Neural cell (in vitro differentiated cells): ENCODE results near the gene TRMT1L. TPM values are rescaled to one million over a fixed set of nuclear protein-coding genes. Genes with fewer than 3 reads are reported as not detected.
"Not testable (repeated sequence)": the region's sequence is repeated elsewhere in the genome, so short reads cannot be mapped to it uniquely, and the experiment has no call there.

Source experiments
- H2AFZ ChIP-seq: fragments of 200-600, 300-800 bp; sonication (generic), shearing (Covaris generic); 2 replicates; pipeline ENCODE4 v1.6.0; 2014; ENCODE audit warnings: low read depth, mild to moderate bottlenecking, antibody characterized with exemption, low read length, moderate library complexity
- H3F3A ChIP-seq: fragments of 200-600 bp; shearing (Covaris generic); 2 replicates; pipeline ENCODE4 v1.6.1; 2016; ENCODE audit warnings: mild to moderate bottlenecking, moderate library complexity, mixed read lengths, antibody characterized with exemption, low read length; ENCODE audit not compliant: insufficient read depth, poor library complexity, severe bottlenecking
- H3K27ac ChIP-seq: fragments of 200-600, 300-800 bp; sonication (generic), shearing (Covaris generic); 2 replicates; pipeline ENCODE4 v1.5.1; 2014; ENCODE audit warnings: mild to moderate bottlenecking, low read length, moderate library complexity
- H3K27me3 ChIP-seq: fragments of 300-800, 200-600 bp; sonication (generic), shearing (Covaris generic); 2 replicates; pipeline ENCODE4 v1.6.0; 2014; ENCODE audit warnings: mild to moderate bottlenecking, low read depth, low read length, moderate library complexity; ENCODE audit not compliant: insufficient read depth
- H3K36me3 ChIP-seq: fragments of 300-800, 200-600 bp; sonication (generic), shearing (Covaris generic); 2 replicates; pipeline ENCODE4 v1.5.1; 2014; ENCODE audit warnings: mild to moderate bottlenecking, antibody characterized with exemption, low read length, moderate library complexity; ENCODE audit not compliant: insufficient read depth
- H3K4me2 ChIP-seq: fragments of 300-800, 200-600 bp; sonication (generic), shearing (Covaris generic); 2 replicates; pipeline ENCODE4 v1.6.0; 2014; ENCODE audit warnings: mild to moderate bottlenecking, low read length
- H3K4me3 ChIP-seq: fragments of 300-800, 200-600 bp; sonication (generic), shearing (Covaris generic); 2 replicates; pipeline ENCODE4 v1.5.1; 2014; ENCODE audit warnings: mild to moderate bottlenecking, low read length, moderate library complexity
- H3K79me2 ChIP-seq: fragments of 200-600 bp; shearing (Covaris generic); replicated peaks from 2 replicates; pipeline ENCODE4 v1.6.0; 2014; ENCODE audit warnings: mild to moderate bottlenecking, low read length, moderate library complexity; ENCODE audit not compliant: insufficient read depth
- H3K9ac ChIP-seq: fragments of 300-800, 200-600 bp; sonication (generic), shearing (Covaris generic); 2 replicates; pipeline ENCODE4 v1.6.1; 2016; ENCODE audit warnings: mild to moderate bottlenecking, low read length, mixed read lengths
- H3K9me2 ChIP-seq: fragments of 200-600 bp; shearing (Covaris generic); 2 replicates; pipeline ENCODE4 v1.6.1; 2016; ENCODE audit warnings: mild to moderate bottlenecking, low read length, mixed read lengths; ENCODE audit not compliant: insufficient read depth
- H3K9me3 ChIP-seq: fragments of 200-600, 300-800 bp; sonication (generic), shearing (Covaris generic); 2 replicates; pipeline ENCODE4 v1.6.1; 2016; ENCODE audit warnings: mild to moderate bottlenecking, mixed run types, low read length, moderate library complexity, mixed read lengths
- H4K20me1 ChIP-seq: fragments of 200-600 bp; shearing (Covaris generic); 2 replicates; pipeline ENCODE4 v1.6.1; 2016; ENCODE audit warnings: mild to moderate bottlenecking, mixed run types; ENCODE audit not compliant: insufficient read depth
- CTCF ChIP-seq: fragments of 450-650 bp; IDR thresholded peaks from 2 replicates; pipeline ENCODE4 v1.5.1; 2014; ENCODE audit warnings: antibody characterized with exemption, mild to moderate bottlenecking, moderate library complexity; ENCODE audit not compliant: poor library complexity, severe bottlenecking
- EP300 ChIP-seq: fragments of 450-650 bp; conservative IDR thresholded peaks from 2 replicates; pipeline ENCODE4 v1.6.1; 2014; ENCODE audit warnings: antibody characterized with exemption, mild to moderate bottlenecking, moderate library complexity; ENCODE audit not compliant: poor library complexity, severe bottlenecking
- EZH2 ChIP-seq: fragments of 200-600, 300-800 bp; shearing (Covaris generic), sonication (generic); IDR thresholded peaks from 2 replicates; pipeline ENCODE4 v1.6.1; 2014; ENCODE audit warnings: antibody characterized with exemption, low read length, borderline replicate concordance, mild to moderate bottlenecking; ENCODE audit not compliant: insufficient read depth, poor library complexity, severe bottlenecking
- MXI1 ChIP-seq: fragments of 450-650 bp; conservative IDR thresholded peaks from 2 replicates; pipeline ENCODE4 v1.6.1; 2014; ENCODE audit warnings: antibody characterized with exemption, mild to moderate bottlenecking; ENCODE audit not compliant: poor library complexity, severe bottlenecking
- POLR2AphosphoS5 ChIP-seq: IDR thresholded peaks from 2 replicates; pipeline ENCODE4 v1.6.1; 2012
- RAD21 ChIP-seq: fragments of 450-650 bp; conservative IDR thresholded peaks from 2 replicates; pipeline ENCODE4 v1.6.1; 2014; ENCODE audit warnings: antibody characterized with exemption, mild to moderate bottlenecking, moderate library complexity
- REST ChIP-seq: IDR thresholded peaks from 2 replicates; pipeline ENCODE4 v1.6.1; 2012; ENCODE audit warnings: borderline replicate concordance
- SMC3 ChIP-seq: fragments of 450-650 bp; conservative IDR thresholded peaks from 2 replicates; pipeline ENCODE4 v1.6.1; 2014; ENCODE audit warnings: antibody characterized with exemption, mild to moderate bottlenecking, moderate library complexity; ENCODE audit not compliant: poor library complexity
- TAF1 ChIP-seq: IDR thresholded peaks from 2 replicates; pipeline ENCODE4 v1.6.1; 2012; ENCODE audit warnings: low read depth
- polyA minus RNA-seq: library from RNA; depleted of rRNA, polyadenylated mRNA; stranded (reverse); fragments of >200 nt; gene quantifications from 2 replicates; pipeline ENCODE4 v1.2.3, GENCODE V29; 2014
- polyA plus RNA-seq: library from polyadenylated mRNA; depleted of rRNA; stranded (reverse); fragments of >200 nt; gene quantifications from 2 replicates; pipeline ENCODE4 v1.2.3, GENCODE V29; 2014

The TRMT1L gene
- polyA plus RNA-seq (9.1 and 9.7 TPM in 2 replicates), polyA minus RNA-seq (28.0 and 39.1 TPM in 2 replicates)

GRCh38 chr1:185156854-185157598 is at the start of gene TRMT1L, which contains the start of gene SWT1:
TRMT1L (minus strand) TSS chr1:185156953; CDS start chr1:185156712, 241 bp downstream.
SWT1 (plus strand) TSS chr1:185157167; CDS start chr1:185160842, 3,675 bp downstream.
- peak within 1 kb of the TSS; percentile 80 for H3K4me3 ChIP-seq
- H3K9ac ChIP-seq: peak within 1 kb of the TSS; percentile 97
- H3K9me2 ChIP-seq: no peaks in the 10 kb centered on the region
- H3K9me3 ChIP-seq: no peaks in the 10 kb centered on the region
- H3K27me3 ChIP-seq: no peaks in the 10 kb centered on the region
- no peaks in the 10 kb centered on the region for H3K36me3 ChIP-seq
- H3K79me2 ChIP-seq: peaks cover 29% of the 10 kb centered on the region
- peak within 1 kb of the TSS; percentile 87 for H2AFZ ChIP-seq
- peak within 1 kb of the TSS; percentile 98 for H3K27ac ChIP-seq
- no peaks in the 10 kb centered on the region for H3F3A ChIP-seq
- H3K4me2 ChIP-seq: peak within 1 kb of the TSS; percentile 88
- no peaks in the 10 kb centered on the region for H4K20me1 ChIP-seq
- TF ChIP-seq REST: peak; percentile 10
- peak; percentile 14 for TF ChIP-seq RAD21
- no peak for TF ChIP-seq CTCF
- TF ChIP-seq TAF1: peak; percentile 0
- no peak for TF ChIP-seq EZH2
- peak; percentile 46 for TF ChIP-seq MXI1
- no peak for TF ChIP-seq EP300
- TF ChIP-seq POLR2AphosphoS5: peak; percentile 99
- TF ChIP-seq SMC3: peak; percentile 4

- H3K9me2 ChIP-seq: no peaks in the 10 kb centered on the region
- no peak overlapping the region for H3K4me2 ChIP-seq
- H4K20me1 ChIP-seq: no peaks in the 10 kb centered on the region
- no peak overlapping the region for H2AFZ ChIP-seq
- H3K9me3 ChIP-seq: no peaks in the 10 kb centered on the region
- no peaks in the 10 kb centered on the region for H3F3A ChIP-seq
- H3K36me3 ChIP-seq: no peaks in the 10 kb centered on the region
- H3K79me2 ChIP-seq: no peaks in the 10 kb centered on the region
- H3K9ac ChIP-seq: no peak overlapping the region
- no peaks in the 10 kb centered on the region for H3K27me3 ChIP-seq
- H3K27ac ChIP-seq: no peak overlapping the region
- H3K4me3 ChIP-seq: no peak overlapping the region
- TF ChIP-seq EZH2: no peak
Measured at GRCh38 chr1:185200889-185201288, 44.1 kb upstream of the TRMT1L start.

GRCh38 chr1:185198712-185199111 is 42.0 kb upstream of the TRMT1L start:
- H3K27me3 ChIP-seq, H3F3A ChIP-seq, H3K9ac ChIP-seq, H4K20me1 ChIP-seq, H3K9me2 ChIP-seq, H2AFZ ChIP-seq, H3K27ac ChIP-seq, H3K4me2 ChIP-seq, H3K9me3 ChIP-seq, H3K36me3 ChIP-seq, H3K4me3 ChIP-seq, H3K79me2 ChIP-seq: not testable (repeated sequence)
